Calu3 (cell line): ENCODE data around the gene PGF. TPM values are rescaled to one million over a fixed set of nuclear protein-coding genes. Genes with fewer than 3 reads are reported as not detected.

Experiments used
- BruUV-seq: library from RNA; stranded (reverse); fragments of 400-500 nt; replicated peaks from 2 replicates; lab custom pipeline; 2021; lab: Mats Ljungman, UMichigan
- CTCF ChIA-PET: fragments of 300-600 bp; sonication (Branson Sonifier 250); formaldehyde crosslinking; loops from one replicate; lab custom pipeline; 2022; ENCODE audit warnings: antibody characterized with exemption; lab: Charles Lee
- DNase-seq: peaks from one replicate; pipeline ENCODE4 v3.0.0; 2022
- H3K27ac Mint-ChIP-seq: one replicate; pipeline ENCODE4 v1.8.0; 2022; ENCODE audit warnings: mixed read lengths; ENCODE audit not compliant: unreplicated experiment
- H3K27me3 Mint-ChIP-seq: one replicate; pipeline ENCODE4 v1.8.0; 2022; ENCODE audit warnings: mixed read lengths; ENCODE audit not compliant: unreplicated experiment
- H3K36me3 Mint-ChIP-seq: one replicate; pipeline ENCODE4 v1.8.0; 2022; ENCODE audit warnings: mild to moderate bottlenecking, moderate library complexity, mixed read lengths; ENCODE audit not compliant: insufficient read depth, unreplicated experiment
- H3K4me1 Mint-ChIP-seq: one replicate; pipeline ENCODE4 v1.8.0; 2022; ENCODE audit warnings: mild to moderate bottlenecking, low read depth, mixed read lengths; ENCODE audit not compliant: unreplicated experiment
- H3K4me3 Mint-ChIP-seq: one replicate; pipeline ENCODE4 v1.8.0; 2022; ENCODE audit warnings: mild to moderate bottlenecking, low read depth, moderate library complexity, mixed read lengths; ENCODE audit not compliant: unreplicated experiment
- H3K9me3 Mint-ChIP-seq: one replicate; pipeline ENCODE4 v1.8.0; 2022; ENCODE audit warnings: low read depth, mixed read lengths; ENCODE audit not compliant: unreplicated experiment
- intact Hi-C: fragments of 100-400 bp; cut with micrococcal nuclease; formaldehyde crosslinking; loops from one replicate; pipeline ENCODE4 v1.10.0; 2022; ENCODE audit not compliant: unreplicated experiment
- total RNA-seq: library from RNA; stranded (reverse); gene quantifications from 2 replicates; pipeline ENCODE4 v1.2.3, GENCODE V29; 2022
- TF ChIP-seq, protein P1 (sequence below): fragments of 200-600 bp; IDR thresholded peaks from one replicate; pipeline ENCODE4 v1.8.0; 2022; ENCODE audit warnings: antibody characterized with exemption; ENCODE audit not compliant: unreplicated experiment

The PGF gene
- total RNA-seq, 1 experiment from 2014 or later = 2.1 TPM

DNA sequence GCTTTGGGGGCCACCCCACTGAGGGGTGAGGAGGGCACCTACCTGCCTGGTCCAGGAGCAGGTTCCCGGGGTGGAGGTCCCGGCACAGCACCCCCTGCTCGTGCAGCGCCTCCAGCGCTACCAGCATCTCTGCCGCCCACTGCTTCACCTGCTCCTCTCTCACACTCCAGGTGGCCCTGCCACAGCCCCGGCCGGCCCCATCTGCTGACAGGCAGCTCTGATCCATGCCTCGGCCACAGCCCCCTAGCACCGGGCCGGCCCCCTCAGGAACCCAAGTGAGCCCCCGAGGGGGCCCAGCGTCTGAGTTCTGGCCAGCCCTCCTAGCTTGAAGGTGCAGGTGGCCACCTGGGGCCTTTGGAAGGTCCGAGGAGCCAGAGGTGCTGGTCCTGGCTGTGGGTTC, 45.9 kb downstream of the PGF start:
- Mint-ChIP-seq H3K9me3 (no peaks in the 10 kb centered on the region), H3K36me3 (peaks cover 16% of the 10 kb centered on the region), H3K4me1 (peaks cover 14% of the 10 kb centered on the region), H3K27me3 (no peaks in the 10 kb centered on the region), H3K4me3 (no peak overlapping the region), H3K27ac (no peak overlapping the region)
- TF ChIP-seq, protein P1, sequence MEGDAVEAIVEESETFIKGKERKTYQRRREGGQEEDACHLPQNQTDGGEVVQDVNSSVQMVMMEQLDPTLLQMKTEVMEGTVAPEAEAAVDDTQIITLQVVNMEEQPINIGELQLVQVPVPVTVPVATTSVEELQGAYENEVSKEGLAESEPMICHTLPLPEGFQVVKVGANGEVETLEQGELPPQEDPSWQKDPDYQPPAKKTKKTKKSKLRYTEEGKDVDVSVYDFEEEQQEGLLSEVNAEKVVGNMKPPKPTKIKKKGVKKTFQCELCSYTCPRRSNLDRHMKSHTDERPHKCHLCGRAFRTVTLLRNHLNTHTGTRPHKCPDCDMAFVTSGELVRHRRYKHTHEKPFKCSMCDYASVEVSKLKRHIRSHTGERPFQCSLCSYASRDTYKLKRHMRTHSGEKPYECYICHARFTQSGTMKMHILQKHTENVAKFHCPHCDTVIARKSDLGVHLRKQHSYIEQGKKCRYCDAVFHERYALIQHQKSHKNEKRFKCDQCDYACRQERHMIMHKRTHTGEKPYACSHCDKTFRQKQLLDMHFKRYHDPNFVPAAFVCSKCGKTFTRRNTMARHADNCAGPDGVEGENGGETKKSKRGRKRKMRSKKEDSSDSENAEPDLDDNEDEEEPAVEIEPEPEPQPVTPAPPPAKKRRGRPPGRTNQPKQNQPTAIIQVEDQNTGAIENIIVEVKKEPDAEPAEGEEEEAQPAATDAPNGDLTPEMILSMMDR = no peak
- no TSS peak for BruUV-seq
- CTCF ChIA-PET = no interaction called here
- DNase-seq = no peak
- intact Hi-C loops = no loop called here

DNA sequence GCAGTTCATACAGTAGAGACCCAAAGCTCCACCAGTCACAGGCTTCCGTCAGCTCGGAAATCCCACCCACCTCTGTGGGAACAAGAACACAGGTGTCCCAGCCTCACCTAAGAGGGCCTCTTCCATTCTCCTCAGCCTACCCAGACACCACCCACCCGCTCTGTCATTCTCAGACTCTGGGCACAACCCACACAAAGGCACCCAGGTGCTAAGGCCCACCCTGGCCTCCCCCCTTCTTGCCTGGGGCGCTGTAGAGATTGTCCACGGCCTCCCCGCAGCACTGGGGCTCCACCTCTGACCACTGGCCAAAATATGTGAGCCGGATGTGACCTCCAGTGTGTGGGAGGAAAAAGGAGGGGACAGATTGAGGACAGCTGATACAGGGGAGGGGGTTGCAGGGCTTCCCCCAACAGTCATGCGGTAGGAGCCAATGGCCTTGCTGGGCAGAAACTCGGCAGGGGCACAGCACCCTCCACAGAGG, 46.5 kb downstream of the PGF start:
- Mint-ChIP-seq H3K9me3 (no peaks in the 10 kb centered on the region), H3K4me3 (no peak overlapping the region), H3K36me3 (peaks cover 21% of the 10 kb centered on the region), H3K27me3 (no peaks in the 10 kb centered on the region), H3K4me1 (peaks cover 14% of the 10 kb centered on the region), H3K27ac (no peak overlapping the region)
- intact Hi-C loops = no loop called here
- no peak for DNase-seq
- no TSS peak for BruUV-seq
- TF ChIP-seq, protein P1 = no peak
- CTCF ChIA-PET = no interaction called here

DNA sequence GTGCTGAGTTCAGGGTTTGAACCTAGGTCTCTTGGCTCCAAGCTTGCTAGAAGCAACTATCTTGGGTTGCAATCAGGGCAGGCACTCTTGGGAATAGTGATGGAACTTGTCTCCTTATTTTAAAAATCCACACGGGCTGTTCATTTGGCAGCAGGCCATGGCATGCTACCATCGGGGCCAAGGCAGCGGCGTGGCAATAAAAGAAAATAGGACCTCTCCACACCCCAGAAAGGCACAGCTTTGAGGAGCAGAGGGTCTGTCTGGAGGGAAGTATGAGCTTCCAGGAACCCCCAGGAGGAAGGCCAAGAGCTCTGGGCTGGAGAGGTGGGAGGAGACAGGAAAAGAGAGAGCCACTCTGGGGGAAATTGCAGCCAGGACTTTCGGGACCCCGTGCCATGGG, 47.7 kb downstream of the PGF start:
- Mint-ChIP-seq H3K36me3 (peaks cover 25% of the 10 kb centered on the region), H3K9me3 (no peaks in the 10 kb centered on the region), H3K27me3 (no peaks in the 10 kb centered on the region), H3K4me3 (no peak overlapping the region), H3K27ac (no peak overlapping the region), H3K4me1 (peaks cover 14% of the 10 kb centered on the region)
- CTCF ChIA-PET = no interaction called here
- DNase-seq = no peak
- TF ChIP-seq, protein P1 = no peak
- intact Hi-C loops = no loop called here
- BruUV-seq = no TSS peak

DNA sequence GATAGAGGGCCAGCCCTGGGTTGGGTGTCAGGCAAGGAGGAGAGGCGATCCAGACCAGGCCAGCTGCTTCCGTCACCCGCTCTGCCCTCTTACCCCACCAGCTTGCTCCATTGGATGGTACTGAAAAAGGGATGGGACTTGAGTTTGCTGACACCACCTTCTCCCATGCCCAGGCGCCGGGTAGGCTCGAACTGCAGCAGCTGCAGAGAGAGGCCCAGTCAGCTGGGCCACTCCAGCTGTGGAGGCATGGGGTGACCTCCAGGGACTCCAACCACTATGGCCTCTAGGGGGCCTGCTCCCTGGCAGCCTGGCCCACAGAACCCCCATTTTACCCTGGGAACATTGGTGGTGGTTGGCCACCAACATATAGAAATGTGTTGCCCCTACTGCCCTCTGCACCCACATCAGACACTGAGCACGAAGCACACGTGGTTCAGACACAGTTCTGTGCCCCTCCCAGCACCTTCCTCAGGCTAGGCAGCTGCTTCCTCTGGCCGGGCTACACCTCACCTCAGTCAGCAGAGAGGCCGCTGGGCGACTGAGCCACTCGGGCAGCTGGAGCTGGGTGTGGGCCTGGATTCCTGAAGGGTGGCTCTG, 48.4 kb downstream of the PGF start:
- CTCF ChIA-PET = interaction anchor here (1.2 kb wide), 1 partner anchor 46 kb away, joined by 3 read pairs; no protein-coding TSS in a partner anchor
- Mint-ChIP-seq H3K9me3 (no peaks in the 10 kb centered on the region), H3K36me3 (peaks cover 25% of the 10 kb centered on the region), H3K27ac (no peak overlapping the region), H3K4me1 (peaks cover 10% of the 10 kb centered on the region), H3K27me3 (no peaks in the 10 kb centered on the region), H3K4me3 (no peak overlapping the region)
- intact Hi-C loops = loop anchor here (1.0 kb wide), 1 partner anchor 46 kb away; no protein-coding TSS in a partner anchor
- no peak for DNase-seq
- TF ChIP-seq, protein P1 = no peak
- BruUV-seq = no TSS peak
